NCI-H146 treated with DMSO at 0.1 percent for 48 hours (cell line): ENCODE results near the gene TAF10.
A peak's percentile ranks its signal among the peaks of the same experiment; 100 is the strongest.

Source experiments
- DNase-seq: peaks from one replicate; lab custom pipeline; 2025; ENCODE audit not compliant: unreplicated experiment; lab: John Stamatoyannopoulos, UW

TAF10 gene

GRCh38 chr11:6586434-6587359 is 25.3 kb downstream of the TAF10 start:
- peak; percentile 34 for DNase-seq

GRCh38 chr11:6584528-6584927 is 27.5 kb downstream of the TAF10 start:
- DNase-seq = no peak

GRCh38 chr11:6583584-6583983 is 28.4 kb downstream of the TAF10 start:
- no peak for DNase-seq

GRCh38 chr11:6579681-6580080 is 32.3 kb downstream of the TAF10 start:
- no peak for DNase-seq

- no peak for DNase-seq
Measured at GRCh38 chr11:6578134-6578533, 33.9 kb downstream of the TAF10 start.

- DNase-seq = no peak
Measured at GRCh38 chr11:6576471-6577373, 35.3 kb downstream of the TAF10 start.

GRCh38 chr11:6574816-6575715 is 37.0 kb downstream of the TAF10 start:
- no peak for DNase-seq

DNA sequence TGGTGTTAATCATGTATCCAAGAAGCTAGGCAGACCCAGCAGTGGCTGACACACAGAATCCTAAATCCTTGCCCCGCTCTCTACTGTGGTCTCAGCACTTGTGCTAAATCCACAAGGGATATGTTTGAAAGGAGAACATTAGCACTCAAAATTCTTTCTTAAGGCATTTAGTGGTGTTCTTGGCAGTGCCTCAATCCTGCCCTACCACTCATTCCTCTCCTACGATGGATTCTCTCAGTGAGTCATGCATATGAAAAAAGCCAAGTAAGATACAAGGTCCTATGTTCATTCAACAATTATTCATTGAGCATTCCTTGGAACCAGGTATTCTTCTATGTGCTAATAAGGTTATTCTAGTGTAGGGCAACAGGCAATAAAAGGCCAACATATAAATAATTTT is 39.8 kb downstream of the TAF10 start:
- no peak for DNase-seq

DNA sequence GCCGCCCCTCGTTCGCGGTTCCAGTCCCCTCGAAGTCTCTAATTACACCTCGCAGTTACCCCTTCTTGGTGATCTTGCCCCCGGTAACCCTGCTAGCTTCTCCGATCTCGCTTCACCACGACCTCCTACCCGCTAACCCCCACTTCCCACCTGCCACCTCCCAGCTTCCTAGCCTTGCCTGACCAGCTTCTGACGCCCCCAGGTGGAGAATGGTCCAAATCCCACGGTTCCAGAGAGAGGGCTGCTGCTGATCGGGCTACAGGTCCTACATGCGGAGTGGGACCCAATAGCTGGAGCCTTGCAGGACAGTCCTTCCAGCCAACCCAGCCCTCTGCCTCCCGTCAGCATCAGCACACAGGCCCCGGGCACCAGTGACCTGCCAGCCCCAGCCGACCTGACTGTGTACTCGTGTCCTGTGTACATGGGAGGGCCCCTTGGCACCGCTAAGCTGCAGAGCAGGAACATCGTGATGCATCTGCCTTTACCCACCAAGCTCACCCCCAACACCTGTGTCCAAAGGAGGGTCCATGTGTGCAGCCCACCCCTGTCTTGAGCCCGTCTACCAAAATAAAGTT is 40.5 kb downstream of the TAF10 start:
- no peak for DNase-seq

GRCh38 chr11:6570691-6571427 is 41.2 kb downstream of the TAF10 start:
- no peak for DNase-seq

GRCh38 chr11:6569706-6570105 is 42.3 kb downstream of the TAF10 start:
- DNase-seq = no peak

DNA sequence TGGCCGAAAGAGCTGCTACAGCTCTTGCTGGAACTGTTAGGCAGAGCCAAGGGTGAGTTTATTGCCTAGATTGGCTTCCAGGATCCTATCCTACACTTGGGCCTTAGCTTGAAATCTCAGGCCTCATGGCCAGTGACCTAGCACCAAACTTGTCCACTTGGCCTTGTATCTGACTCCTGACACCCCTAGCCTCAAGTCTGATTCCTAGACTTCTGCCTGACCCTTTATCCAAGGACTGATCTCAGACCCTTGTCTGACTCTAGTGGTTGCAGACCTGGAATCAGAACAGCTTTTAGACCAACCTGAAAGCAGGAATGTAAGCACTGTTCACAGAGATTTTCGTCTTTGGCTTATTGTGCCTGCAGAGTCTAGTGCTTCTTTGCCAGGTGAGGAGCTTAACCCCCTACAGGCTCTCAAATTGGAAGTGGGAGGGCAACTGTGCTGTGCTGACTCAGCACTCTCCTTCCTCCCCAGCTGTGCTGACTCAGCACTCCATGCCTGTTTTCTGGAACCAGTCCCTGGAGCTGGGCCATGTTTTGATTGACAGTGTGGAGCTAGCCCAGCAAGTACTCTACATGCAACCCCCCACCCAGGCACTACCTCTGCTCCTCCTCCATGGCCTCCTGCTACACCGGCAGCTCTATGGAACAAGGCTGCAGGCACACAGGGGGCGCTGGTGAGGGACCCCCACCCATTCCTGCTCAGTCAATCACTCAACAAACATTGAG is 43.7 kb downstream of the TAF10 start:
- no peak for DNase-seq

- DNase-seq = no peak
Measured at GRCh38 chr11:6567371-6567745, 44.7 kb downstream of the TAF10 start.

GRCh38 chr11:6566704-6567370 is 45.2 kb downstream of the TAF10 start:
- no peak for DNase-seq

DNA sequence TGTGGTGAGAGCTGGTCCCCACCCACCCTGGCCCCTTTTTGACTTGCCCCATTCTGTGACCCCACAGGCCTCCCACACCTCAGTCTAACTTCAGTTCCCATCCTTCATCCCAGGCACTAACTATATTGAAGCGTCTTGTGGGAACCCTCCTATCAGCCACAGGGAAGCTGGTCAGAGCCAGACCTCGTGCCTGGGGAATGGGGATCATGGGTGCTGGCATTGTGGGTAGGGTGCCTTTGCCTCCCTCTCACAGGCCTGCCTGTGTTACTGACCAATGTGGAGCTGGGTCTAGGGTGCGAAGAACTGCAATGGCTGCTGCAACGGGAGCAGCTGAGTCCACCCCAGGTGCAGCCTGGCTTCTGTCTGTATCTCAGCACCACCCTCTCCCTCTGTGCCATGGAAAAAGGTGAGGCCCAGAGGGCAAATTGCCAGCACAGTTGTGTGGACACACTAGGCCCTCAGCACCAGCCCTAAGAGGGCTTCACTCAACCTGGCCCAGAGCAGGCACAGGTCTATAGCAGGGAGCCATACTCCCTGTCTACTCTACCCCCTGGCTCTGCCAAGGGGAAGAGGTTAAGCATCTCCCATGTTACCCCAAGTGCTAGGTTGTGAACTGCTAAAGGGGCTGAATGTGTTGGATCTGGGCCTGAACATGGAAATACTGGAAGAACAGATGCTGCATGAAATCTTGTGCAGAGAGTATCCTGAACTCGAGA is 45.9 kb downstream of the TAF10 start:
- DNase-seq = no peak

GRCh38 chr11:6565325-6565724 is 46.7 kb downstream of the TAF10 start:
- DNase-seq = no peak

GRCh38 chr11:6563667-6564066 is 48.3 kb downstream of the TAF10 start:
- no peak for DNase-seq

GRCh38 chr11:6563121-6563619 is 48.8 kb downstream of the TAF10 start:
- DNase-seq = no peak
